ENCODE data around the gene LRRC51.

Gene LRRC51

GRCh38 chr11:72069200-72069599 is 11.4 kb upstream of the LRRC51 start:
- no peak for DNase-seq
- intact Hi-C loops (cut with DNase I), result no loop called here

DNA sequence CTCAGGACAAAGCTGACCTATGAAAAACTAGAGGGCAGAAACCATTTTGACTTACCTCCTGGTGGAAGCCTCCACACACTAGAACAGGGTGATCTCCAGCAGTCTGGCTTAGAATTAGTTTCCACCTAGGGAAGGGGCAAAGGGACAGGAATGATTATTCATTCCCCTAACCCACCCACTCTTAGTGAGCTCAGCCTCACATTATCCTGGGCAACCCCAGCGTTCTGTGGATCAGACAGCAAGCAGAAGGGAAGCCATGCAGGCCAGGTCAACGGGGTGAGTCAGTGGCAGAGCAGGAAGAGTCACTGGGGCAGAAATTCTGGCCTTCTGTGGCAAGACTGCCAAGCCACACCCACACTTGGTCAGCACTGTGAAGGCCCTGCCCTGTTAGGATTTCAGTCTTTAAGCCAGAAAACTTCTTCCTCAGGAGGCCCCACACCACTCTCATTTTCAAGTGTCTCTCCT is 10.8 kb upstream of the LRRC51 start:
- intact Hi-C loops (cut with DNase I), result no loop called here
- DNase-seq, result peak in 7 of 10 donors; percentile 20 to 84 (median 33)

GRCh38 chr11:72070491-72070890 is 10.2 kb upstream of the LRRC51 start:
- DNase-seq, result no peak
- intact Hi-C loops (cut with DNase I), result no loop called here

DNA sequence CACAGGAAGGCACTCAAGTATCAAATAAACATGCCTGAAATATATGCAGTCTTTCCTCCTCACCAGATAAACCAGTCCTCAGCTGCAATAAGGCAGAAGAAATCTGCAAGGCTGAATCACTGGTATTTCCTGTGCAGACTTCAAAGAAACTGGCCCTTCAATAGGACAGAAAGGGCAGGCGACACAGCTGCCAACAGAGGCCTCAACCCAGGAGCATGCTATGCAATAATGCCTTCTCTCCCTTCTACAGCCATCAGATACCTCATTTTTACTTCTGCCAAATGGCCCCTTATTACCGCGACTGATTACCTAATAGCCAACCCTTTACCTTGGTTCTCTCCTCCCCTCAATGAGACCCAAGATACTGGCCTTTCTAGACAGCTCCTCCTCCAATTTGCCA is 8.3 kb upstream of the LRRC51 start:
- DNase-seq, result no peak
- intact Hi-C loops (cut with DNase I), result no loop called here

DNA sequence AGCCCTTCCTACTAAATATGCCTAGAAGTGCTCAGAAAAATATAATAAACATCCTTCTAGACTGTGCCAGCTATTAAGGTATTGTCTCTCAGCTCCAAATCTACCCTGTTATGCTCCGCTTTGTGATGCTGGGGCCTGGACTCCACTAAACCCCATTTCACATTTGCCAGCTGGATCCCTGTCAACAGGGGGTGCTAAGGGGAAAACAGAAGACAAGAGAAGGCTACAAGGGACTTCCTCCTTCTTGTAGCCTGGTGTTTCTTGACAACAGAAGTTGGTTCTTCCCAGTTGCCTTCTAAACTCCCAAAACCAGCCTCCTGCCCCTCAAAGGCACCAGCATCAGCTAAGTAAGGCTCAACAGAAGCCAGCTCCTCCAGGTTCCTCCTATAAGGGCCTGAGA is 5.5 kb upstream of the LRRC51 start:
- no peak for DNase-seq

GRCh38 chr11:72075756-72076155 is 4.9 kb upstream of the LRRC51 start:
- DNase-seq, result no peak
- intact Hi-C loops (cut with DNase I), result loop anchor here (1.0 kb wide), 1 partner anchor 25 kb away; no protein-coding TSS in a partner anchor

More for the DNA sequence above, 5.5 kb upstream of the LRRC51 start:
- intact Hi-C loops (cut with DNase I), result loop anchor here (1.0 kb wide), 1 partner anchor 25 kb away; no protein-coding TSS in a partner anchor

DNA sequence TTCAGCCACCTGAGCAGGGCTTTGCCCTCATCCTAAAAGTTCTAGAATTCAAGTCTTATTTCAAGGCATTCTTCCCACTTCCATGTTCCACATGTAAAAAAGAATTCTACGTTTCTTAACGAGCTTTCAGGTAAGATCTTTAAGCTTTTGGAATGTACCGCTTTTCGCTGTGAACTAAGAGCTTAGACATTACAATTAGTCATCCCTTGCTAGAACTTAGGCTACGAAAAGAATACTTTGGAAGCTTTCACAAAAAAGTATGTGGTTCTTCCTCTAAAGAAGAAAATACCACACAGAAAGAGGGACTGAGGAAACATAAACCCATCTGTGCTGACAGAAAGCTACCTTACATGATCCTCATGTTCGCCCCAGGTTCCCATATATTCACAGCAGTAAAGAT is 2.2 kb upstream of the LRRC51 start:
- intact Hi-C loops (cut with DNase I), result no loop called here
- no peak for DNase-seq

- intact Hi-C loops (cut with DNase I), result loop anchor here (1.0 to 2.0 kb wide), 2 partner anchors 23 to 39 kb away; partner anchors contain the start of gene LAMTOR1
- peak in 2 of 10 donors; percentile 11 to 67 for DNase-seq
Observed at GRCh38 chr11:72079819-72080325, 778 bp upstream of the LRRC51 start.

DNA sequence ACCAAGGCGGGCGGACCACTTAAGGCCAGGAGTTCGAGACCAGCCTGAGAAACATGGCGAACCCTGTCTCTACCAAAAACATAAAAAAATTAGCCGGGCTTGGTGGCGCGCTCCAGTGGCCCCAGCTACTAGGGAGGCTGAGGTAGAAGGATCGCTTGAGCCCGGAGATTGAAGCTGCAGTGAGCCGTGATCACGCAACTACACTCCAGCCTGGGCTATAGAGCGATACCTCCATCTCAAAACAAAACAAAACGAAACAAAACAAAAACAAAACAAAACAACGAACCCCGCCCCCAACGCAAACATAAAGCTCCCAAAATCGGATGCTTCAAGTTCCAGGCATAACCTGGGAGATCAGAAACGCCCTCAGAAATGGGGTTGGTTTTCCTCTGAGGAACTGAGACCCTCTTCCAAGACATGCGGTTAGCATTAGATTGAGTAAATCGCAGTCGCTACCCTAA is 564 bp downstream of the LRRC51 start:
- intact Hi-C loops (cut with DNase I), result loop anchor here (2.0 kb wide), 1 partner anchor 40 kb away; no protein-coding TSS in a partner anchor
- DNase-seq, result no peak

- peak in 1 of 10 donors; percentile 18 for DNase-seq
- intact Hi-C loops (cut with DNase I), result loop anchor here (2.0 kb wide), 1 partner anchor 41 kb away; no protein-coding TSS in a partner anchor
Observed at GRCh38 chr11:72081821-72082453, 1.3 kb downstream of the LRRC51 start.

GRCh38 chr11:72083414-72083813 is 2.8 kb downstream of the LRRC51 start:
- no peak for DNase-seq

GRCh38 chr11:72084076-72084475 is 3.4 kb downstream of the LRRC51 start:
- no peak for DNase-seq
- intact Hi-C loops (cut with DNase I), result no loop called here

More at GRCh38 chr11:72083414-72083813, 2.8 kb downstream of the LRRC51 start:
- intact Hi-C loops (cut with DNase I), result no loop called here

GRCh38 chr11:72084965-72085364 is 4.3 kb downstream of the LRRC51 start:
- intact Hi-C loops (cut with DNase I), result no loop called here
- no peak for DNase-seq

- intact Hi-C loops (cut with DNase I), result no loop called here
- DNase-seq, result peak in 4 of 10 donors; percentile 11 to 44 (median 30)
Observed at GRCh38 chr11:72085621-72086351, 5.1 kb downstream of the LRRC51 start.

DNA sequence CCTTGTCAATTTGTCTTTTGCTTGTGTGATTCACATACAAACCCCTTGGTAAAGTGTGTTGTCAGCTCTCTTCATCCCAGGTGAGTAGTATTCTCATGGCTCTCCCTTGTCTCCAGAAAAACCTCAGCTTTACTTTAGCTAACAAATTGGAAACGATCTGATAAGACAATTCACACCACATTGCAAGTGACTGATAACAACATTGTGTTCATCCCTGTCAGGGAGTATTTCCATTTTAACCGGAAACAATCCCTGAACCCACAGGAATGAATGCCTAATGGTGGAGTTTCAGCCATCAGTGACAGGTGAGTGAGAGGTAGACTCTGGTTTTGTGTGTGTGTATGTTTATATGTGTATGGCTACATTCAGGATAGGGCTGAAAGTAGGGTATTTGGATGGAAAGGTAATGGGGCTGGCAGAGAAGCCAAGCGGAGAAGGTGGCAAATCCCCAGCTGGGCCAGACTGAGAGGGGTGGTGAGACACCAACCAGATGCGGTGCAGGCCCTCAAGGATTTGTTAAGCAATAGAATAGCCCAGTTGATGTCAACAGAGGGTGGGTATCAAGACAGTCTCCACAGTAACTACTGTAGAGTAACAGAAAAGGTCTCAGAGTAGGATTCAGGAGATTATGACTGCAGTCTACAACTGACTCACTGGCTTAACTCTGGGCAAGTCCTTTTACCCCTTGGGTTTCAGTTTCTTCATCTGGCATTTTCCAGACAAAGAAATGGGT is 7.6 kb downstream of the LRRC51 start:
- intact Hi-C loops (cut with DNase I), result no loop called here
- no peak for DNase-seq

GRCh38 chr11:72091292-72091691 is 10.6 kb downstream of the LRRC51 start:
- intact Hi-C loops (cut with DNase I), result loop anchor here (1.0 to 5.0 kb wide), 2 partner anchors 66 to 114 kb away; no protein-coding TSS in a partner anchor
- DNase-seq, result peak in 8 of 10 donors; percentile 64 to 93 (median 77)

- intact Hi-C loops (cut with DNase I), result no loop called here
- no peak for DNase-seq
Observed at GRCh38 chr11:72098741-72099140, 18.1 kb downstream of the LRRC51 start.

GRCh38 chr11:72100009-72100408 is 19.4 kb downstream of the LRRC51 start:
- intact Hi-C loops (cut with DNase I), result loop anchor here (5.0 kb wide), 1 partner anchor 173 kb away; the partner anchor contains the start of genes RNF121 and XNDC1N
- DNase-seq, result peak in 1 of 10 donors; percentile 4

- intact Hi-C loops (cut with DNase I), result loop anchor here (5.0 kb wide), 1 partner anchor 173 kb away; the partner anchor contains the start of genes RNF121 and XNDC1N
- DNase-seq, result no peak
Observed at GRCh38 chr11:72100462-72100861, 19.8 kb downstream of the LRRC51 start.

DNA sequence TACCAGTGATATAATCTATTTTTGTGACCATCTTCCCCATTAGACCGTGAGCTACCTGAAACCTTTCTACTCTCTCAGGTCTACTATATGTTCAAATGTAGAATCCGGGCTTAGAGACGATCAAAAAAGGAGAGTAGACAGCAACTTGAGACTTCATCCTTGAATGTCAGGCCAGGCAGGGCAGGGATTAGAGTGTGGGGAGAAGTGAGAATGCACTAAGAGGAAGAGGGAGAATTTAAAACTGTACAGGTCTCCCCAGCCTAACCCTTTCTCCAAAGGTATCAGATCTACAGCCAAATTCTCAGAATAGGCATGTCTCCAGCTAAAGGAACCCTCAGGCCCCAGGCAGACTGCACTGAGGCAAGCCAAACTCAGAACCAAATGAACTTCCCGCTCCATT is 21.5 kb downstream of the LRRC51 start:
- DNase-seq, result peak in 1 of 10 donors; percentile 9
- intact Hi-C loops (cut with DNase I), result loop anchor here (5.0 kb wide), 1 partner anchor 175 kb away; the partner anchor contains the start of genes RNF121 and XNDC1N
